Activated T-helper 9 cell treated with anti-CD3 and anti-CD28 coated beads, Interleukin-2, amount 50 U/mL, for 16 hours (primary cell): Measurements from ENCODE around the gene TAAR9.
A peak's percentile ranks its signal among the peaks of the same experiment; 100 is the strongest.

Experiments
- DNase-seq: peaks from one replicate; pipeline ENCODE4 v3.0.0-alpha.2; 2020; ENCODE audit warnings: low read depth

The TAAR9 gene, protein sequence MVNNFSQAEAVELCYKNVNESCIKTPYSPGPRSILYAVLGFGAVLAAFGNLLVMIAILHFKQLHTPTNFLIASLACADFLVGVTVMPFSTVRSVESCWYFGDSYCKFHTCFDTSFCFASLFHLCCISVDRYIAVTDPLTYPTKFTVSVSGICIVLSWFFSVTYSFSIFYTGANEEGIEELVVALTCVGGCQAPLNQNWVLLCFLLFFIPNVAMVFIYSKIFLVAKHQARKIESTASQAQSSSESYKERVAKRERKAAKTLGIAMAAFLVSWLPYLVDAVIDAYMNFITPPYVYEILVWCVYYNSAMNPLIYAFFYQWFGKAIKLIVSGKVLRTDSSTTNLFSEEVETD

DNA sequence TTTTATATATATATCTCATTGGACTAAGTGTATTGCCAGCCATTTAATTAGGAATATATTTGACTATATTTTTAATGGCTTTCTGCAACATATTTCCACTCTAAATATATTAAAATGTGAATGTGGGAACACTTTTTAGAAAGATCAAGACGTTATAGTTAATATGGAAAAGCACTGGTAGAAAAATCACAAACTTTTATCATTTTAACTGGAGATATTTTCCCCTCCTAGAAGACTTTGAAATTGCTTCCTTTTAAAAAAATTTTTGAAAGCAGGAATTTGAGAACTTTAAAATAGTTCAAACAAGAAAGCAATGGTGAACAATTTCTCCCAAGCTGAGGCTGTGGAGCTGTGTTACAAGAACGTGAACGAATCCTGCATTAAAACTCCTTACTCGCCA, at the start of gene TAAR9:
Gene TAAR9 (plus strand): TSS at position 301 of the 400 bp plus-strand sequence. CDS start 13 bp downstream, at position 314.
- DNase-seq: no peak

DNA sequence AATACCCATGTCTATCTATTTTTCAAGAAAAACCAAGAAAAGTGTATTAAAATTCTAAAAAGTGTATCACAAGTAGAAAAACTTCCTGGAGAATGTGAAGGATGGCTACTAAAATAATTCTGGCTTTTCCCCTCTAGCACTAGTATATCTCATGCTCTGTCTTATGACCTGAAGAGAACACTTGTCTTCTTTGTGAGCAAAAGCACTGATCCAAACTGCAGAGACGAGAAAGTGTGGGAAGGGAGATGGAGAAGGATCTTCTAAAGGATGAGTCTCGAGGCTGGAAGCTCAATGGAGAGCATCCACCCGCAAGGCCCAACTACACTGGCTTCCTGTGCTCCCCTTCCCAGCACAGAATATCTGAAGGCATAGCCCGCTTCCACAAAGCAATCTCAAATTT, 48.7 kb upstream of the TAAR9 start:
- no peak for DNase-seq

DNA sequence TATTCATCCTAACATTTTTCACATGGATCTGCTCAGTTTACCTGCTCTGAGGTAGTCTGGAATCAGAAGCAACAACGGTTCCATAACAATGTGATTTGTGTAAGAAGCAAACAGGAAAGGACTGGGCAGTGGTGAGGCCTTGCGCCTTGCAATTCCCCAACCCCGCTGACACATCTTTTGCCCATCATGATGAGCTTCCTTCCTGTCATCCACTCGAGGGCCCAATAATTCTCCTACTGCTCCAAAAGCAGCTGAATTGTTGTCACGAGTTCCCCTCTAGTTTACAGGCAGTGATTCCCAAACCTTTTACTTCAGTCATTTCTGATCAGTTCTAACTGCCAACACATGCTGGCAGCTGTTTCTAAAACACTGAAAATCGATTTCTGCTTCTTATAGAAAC, 48.1 kb upstream of the TAAR9 start:
- no peak for DNase-seq

DNA sequence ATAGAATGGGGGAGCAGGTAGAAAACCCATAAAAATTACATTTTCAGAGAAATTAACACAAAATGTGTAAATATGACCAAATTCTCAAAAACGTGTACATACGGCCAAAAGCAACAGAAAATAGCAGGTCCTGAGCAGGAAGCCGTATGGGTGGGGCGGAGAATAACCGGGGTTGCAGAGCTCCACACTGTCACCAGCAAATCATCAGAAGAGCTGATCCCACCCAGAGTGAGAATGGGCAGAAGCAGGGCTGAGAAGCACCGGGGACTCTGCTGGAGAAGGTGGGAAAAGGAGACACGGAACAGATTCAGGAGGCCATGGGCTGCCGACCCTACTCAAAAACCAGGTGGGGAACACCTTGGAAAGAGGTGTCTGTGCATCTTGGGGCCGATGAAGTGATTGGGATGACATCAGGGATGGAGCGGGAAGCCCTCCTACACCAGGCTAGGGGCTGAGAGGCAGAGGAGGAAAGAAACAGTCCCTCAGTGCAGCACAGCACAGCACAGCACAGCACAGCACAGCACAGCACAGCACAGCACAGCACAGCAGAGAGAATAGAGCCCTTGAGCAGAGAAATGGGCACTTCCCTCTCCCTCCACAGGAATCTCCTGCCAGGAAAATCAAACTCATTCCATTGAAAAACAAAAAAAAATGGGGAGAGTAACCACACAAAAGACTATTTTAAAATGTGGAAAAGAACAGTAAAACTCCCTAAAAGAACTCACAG, 47.4 kb upstream of the TAAR9 start:
- DNase-seq: no peak

DNA sequence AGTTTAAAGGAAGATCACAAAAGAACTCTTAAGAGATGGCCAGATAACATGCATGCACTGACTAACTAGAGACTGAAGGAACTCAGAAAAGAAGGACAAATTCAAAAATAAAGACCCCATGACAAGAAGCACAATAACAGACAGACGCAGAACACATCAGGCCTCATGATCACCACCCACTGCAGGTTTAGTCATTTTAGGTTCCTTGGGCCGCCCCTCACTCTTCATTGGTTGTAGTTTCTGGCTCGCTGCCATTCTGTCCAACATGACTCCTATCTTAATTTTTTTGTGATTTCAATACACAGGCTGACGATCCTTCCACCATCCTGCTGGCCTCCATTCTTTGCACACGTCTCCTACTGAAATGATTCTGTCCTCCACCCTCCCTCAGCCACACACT, 46.8 kb upstream of the TAAR9 start:
- DNase-seq: no peak

DNA sequence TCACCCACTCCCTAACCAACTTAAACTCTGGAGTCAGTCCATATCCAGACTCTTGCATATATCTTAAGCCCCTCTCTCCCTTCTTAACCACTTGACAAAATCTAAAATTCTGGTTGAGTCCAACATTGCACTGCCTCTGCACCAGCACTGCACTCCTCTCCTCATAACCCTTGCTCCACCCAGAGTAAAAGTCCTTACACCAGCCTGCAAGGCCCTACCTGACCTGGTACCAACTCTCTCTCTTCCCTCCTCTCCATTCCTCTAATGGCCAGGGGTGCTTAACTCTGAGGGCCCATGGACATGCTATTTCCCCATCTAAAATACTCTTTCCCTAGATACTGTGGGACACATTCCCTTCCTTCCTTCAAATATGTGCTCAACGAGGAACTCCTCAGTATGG, 46.2 kb upstream of the TAAR9 start:
- DNase-seq: no peak

DNA sequence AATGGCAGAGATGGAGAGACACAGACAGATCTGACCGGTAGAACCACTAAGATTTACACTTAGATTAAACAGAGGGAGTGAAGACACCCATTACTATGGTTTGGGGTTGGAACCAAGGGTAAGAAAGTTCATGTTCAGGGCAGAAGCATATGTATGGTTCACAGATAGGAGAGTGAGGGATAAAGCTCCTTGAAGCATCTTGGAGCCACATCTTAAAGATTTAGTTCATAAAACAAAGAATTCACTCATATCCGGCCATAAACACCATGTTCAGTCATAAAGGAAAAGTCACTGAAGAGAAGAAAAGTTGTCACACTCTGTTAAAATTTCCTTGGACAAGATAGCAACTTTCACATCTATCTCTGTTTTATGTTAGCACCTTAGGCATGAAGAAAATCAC, 43.1 kb upstream of the TAAR9 start:
- DNase-seq: no peak

DNA sequence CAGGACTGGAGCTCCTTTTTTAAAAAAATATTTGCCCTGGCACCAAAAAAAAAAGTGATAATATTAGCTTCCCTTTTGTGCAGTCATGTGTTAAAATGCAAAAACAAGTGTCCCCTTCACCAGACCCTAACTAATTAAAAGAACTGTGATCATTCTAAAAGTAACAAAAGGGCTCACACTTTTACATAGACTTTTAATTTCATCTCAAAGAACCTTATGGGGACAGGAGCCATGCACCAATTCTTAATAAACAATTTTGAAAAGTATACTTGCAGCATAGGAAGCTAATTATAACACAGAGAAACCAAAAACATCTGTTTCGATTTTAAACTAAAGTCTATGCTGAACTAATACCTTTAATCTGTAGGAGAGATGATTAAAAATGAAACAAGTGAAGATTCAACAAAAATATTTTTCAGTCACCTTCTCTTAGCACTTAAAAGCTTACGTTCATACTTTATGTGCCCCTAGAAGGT, 42.4 kb upstream of the TAAR9 start:
- DNase-seq: no peak

DNA sequence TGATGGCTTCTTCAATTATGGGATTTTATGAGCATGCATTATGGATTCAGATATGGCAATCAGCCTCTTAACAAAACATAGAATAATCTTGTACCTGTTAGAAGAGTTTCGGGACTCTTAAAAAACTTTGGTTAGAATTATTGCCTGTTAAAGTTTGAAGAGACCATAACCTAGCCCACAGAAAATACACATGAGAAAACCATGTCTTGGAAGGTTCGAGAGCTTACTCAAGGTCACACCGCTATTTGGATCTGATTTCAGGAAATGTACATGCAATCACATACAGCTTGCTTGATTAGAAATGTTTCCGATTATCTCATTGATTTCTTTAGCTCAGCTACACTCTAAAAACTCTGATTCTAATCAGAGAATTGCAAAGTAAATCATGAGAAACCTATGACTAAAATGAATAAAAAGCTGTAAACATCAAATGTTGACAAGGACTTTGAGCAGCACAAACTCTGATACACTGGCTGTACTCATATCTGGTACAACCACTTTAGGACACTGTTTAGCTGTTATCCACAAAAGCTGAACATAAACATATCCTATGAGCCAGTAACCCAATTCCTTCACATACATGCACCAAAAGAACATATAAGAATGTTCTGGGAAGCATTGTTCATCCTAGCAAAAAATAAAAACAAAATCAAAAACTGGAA, 41.4 kb upstream of the TAAR9 start:
- DNase-seq: no peak

DNA sequence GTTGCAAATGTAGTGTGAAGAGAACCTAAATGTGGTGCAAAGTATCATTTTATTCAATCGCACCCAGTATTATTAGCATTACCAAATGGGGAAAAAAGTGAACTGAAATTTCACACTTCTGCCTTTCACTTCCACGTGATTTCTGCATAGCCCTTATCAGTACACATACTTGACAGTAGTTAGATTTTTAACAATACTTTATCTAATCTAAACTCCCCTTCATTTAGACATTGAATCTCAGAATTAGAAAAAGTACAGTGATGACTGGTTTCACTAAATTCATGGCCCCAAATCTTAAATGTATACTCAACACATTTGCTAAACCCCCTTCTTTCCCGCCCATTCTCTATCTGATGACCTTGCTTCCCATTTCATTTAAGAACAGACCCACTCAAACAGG, 39.4 kb upstream of the TAAR9 start:
- no peak for DNase-seq

DNA sequence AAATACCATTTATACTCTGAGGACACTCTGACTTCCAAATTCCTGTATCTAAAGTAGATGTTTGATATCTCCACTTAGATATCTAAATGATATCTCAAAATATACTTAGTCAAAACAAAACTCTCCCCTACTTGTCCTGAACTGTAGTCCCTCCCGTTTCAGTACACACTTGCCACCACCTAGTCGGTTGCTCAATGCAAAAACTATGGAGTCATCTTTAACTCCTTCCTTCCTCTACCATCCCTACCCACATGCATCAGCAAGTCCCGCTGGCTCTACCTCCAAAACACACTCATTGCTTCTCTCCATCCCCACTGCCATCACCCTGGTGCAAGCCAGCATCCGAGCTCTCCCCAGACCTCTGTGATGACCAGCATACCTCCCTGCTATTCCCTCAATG, 38.3 kb upstream of the TAAR9 start:
- no peak for DNase-seq

DNA sequence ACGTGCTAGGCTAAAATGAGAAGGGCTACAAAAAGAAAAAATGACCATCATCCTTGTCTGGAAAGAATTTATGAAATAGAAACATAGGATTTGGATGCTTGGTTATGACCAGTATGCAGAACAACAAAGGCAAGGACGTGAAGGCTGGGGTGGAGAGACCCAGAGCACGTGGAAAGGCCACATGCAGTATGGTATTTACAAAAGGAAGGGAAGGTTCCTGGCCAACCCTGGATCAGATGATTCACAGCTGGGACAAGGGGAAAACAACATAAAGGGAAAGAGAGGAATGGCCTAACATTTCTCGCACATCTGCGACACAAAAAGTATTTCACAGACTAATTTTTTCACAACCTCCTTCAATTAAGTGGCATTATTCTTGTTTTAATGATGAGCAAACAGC, 33.3 kb upstream of the TAAR9 start:
- DNase-seq: no peak

DNA sequence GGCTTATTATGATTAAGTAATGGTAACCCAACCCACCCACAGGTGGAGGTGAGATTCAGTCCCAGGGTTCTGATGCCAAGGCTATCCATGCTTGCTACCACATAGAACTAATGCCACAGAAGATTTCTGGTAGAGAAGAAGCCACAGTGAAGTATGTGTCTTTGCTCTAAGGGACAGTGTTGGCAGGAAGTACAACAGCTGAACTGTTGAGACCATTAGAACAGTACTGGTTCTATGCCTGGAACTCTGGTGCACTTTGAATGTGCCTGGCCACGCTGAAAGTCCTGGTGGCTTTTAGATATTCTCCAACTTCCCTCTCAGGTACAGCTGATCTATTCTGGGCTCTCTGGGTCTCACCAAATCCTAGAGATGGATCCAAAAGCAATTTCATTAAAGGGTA, 32.9 kb upstream of the TAAR9 start:
- DNase-seq: no peak

DNA sequence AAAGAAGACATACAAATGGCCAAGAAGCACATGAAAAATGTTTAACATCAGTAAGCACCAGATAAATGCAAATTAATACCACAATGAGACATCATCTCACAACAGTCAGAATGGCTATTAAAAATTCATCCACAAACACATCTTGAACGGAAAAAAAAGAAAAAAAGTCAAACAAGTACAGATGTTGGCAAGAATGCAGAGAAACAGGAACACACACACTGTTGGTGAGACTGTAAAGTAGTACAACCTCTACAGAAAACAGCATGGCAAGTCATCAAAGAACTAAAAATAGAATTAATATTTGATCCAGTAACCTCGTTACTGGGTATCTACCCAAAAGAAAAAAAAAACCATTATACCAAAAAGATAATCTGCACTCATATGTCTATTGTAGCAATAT, 31.6 kb upstream of the TAAR9 start:
- no peak for DNase-seq

DNA sequence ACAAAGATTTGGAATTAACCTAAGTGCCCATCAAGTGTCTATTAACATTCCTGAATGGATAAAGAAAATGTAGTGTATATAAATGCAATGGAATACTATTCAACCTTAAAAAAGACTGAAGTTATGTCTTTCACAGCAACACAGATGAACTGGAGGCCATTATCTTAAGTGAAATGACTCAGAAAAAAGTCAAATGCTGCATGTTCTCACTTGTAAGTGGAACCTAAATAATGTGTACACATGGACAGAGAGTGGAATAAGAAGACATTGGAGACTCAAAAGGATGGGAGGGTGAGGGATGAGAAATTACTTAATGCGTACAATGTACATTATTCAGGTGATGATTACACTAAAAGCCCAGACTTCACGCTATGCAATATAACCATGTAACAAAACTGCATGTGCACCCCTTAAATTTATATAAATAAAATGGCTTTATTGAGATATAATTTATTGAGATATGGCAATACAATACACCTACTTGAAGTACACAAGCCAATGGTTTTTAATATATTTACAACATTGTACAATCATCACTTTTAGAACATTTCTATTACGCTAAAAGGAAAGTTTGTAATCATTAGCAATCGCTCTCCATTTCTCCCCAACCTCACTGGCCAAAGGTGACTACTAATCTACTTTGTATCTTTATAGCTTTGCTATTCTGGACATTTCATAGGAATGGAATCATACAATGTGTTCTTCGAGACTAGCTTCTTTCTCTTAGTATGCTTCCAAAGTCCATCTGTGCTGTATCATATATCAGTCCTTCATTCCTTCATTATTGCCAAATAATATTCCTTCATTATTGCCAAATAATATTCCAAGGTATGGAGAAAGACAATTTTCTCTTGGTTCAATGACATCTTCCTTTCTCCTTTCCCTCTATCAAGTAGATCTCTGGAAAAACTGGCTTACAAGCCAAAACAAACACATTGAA, 30.9 kb upstream of the TAAR9 start:
- no peak for DNase-seq

DNA sequence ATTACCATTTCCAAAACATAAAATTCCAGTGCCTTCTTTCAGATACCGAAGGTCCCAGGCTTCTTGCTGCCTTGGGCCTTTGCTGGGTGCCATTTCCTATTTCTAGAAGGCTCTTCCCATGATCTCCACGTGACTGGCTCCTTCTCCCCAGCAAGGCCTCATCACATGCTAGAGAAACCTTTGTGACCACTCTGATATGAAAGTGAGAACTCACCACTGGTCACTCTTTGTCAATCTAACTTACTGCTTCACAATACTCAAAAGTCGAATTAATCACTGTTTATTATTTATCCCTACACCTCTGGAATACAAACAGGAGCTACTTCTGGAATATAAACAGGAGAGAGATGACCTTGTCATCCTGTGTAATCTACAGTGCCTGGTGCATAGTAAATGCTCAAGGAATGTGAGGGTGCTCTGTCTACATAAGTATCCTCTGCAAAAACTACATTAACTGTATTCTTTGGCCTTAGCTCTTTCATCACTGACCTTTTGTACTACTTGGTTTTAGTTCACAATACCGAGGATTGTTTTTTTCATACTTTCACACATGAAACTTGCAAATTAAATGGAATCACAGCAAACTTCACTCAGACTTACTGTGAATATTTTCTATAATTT, 26.8 kb upstream of the TAAR9 start:
- no peak for DNase-seq

DNA sequence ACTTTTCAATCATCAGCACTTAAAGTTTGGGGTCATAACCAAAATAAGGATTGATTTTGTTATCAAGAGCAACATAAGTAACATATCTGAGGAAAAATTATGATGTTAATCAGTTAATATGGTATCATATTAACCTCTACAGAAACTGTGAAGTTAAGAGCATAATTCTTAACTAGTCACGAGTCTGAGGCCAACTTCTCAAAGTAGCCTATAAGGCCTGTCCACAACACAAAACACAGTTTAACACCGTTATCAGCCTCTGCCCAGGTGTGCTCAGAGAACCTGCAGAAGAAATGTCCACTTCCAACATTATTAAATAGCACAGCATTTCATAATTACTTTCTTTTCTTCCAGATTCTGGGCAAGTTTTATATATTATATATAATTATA, 26.3 kb upstream of the TAAR9 start:
- no peak for DNase-seq

DNA sequence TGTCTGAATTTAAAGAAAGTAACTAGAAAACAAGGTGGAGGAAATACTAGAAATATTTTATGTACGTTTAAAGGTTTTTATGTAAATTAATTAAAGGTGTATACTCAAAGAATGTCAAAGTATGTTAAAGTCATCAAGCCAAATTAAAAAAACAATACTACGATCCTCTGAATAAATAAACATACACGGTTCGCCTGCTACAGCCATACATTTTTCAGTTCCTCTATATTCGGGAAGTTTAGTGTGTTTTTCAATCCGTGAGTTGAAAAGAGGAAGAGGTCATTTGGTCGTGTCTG, 25.8 kb upstream of the TAAR9 start:
- no peak for DNase-seq

DNA sequence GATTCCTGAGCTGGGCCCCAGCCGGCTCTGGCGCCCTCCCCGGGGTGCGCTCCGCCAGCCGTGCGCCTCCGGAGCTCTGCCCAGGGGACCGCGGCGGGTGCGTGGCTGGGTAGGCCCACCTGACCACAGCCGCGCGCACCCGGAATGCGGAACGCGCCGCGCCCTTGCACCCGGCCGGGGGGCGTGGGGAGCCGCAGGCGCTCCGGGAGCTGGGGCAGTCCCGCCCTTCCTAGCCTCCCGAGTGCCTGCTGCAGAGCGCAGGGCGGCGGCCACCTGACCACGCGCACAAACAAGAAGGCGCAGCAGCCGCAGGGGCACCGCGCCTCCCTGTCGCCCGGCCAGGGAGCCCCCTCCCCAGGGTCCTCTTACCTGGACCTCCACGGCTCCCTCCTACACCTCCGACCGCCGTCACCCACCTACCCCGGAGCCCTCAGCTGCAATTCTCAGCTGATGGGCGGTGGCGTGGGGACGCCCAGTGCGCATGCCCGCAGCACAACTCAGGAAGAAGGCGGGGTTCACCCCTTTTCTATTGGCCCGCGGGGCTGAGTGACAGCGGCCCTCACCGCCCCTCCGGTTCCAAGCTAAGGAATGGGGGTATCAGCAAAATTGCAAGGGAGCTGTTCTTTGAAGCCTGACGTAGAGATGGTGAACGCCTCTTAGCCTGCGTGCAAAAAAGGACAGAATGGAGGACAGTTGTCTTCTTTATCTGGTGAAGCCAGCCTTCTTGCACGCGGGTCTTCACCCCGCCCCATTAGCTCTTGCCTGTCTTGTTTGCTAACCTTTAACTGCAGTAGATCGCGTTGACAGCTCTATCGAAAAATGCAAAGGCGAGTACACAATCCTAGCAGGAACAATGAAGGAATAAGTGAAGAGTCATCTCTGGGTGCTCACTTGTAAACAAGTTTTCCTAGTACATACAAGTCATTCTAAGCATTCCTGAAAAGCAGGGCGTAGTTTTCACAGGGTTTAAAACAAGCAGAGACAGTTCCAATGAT, 25.1 kb upstream of the TAAR9 start, which contains the start of gene STX7:
Gene STX7 (minus strand): TSS at position 479 of the 995 bp plus-strand sequence. CDS start 9,586 bp downstream, outside the sequence.
- DNase-seq: peak; percentile 80

DNA sequence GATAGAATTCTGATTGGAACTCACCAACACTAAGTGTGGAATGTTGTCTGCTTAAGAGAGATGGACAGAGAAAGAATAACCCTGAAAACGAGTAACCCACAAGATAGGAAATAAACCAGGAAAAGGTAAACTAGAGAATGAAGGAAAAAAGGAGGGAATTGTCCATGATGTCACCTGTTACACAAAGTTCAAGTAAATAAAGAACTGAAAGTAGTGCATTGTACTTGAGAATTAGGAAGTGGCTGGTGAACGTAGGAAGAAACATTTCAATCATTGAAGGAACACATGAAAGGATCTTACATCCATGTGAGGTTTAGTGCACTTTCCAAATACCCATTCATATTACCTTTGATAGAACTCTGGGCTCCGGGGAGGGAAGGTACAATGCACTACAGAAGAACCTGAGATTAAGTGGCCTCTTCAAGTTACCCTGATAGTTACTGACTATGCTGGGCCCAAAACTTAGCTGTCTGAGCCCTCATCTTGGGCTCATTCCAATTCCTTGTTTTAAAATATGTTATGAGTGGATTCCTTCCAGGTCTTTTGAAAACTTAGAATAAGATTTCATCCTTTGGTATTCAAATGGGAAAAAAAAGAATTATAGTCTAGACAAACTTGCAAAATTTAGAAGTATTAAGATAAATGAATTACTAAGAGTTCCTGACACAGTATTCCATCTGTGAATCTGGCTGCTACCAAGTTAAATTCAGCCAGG, 24.1 kb upstream of the TAAR9 start:
- no peak for DNase-seq
